Endometrium (tissue), 2 donors: ENCODE results near the gene RNF121.

ENCODE experiments used
- FAIRE-seq: peaks from 2 replicates; lab custom pipeline; 2012; peaks lifted over from hg19 to GRCh38; lab: Jason Lieb, UNC
- donor health status: control.
- donor health status: control.

Gene RNF121

GRCh38 chr11:72039031-72039855 is 110.4 kb downstream of the RNF121 start:
- no peak for FAIRE-seq

GRCh38 chr11:72039856-72040401 is 111.1 kb downstream of the RNF121 start:
- no peak for FAIRE-seq

GRCh38 chr11:72040491-72041363 is 111.9 kb downstream of the RNF121 start:
- FAIRE-seq = peak; percentile 48

GRCh38 chr11:72041364-72042063 is 112.7 kb downstream of the RNF121 start:
- no peak for FAIRE-seq

- no peak for FAIRE-seq
Measured at GRCh38 chr11:72042064-72042745, 113.4 kb downstream of the RNF121 start.

- no peak for FAIRE-seq
Measured at GRCh38 chr11:72045849-72046248, 117.0 kb downstream of the RNF121 start.
